Measurements from ENCODE around the gene SERPING1. TPM values are rescaled to one million over a fixed set of nuclear protein-coding genes. Genes with fewer than 3 reads are reported as not detected.

Gene SERPING1
- total and polyA plus RNA-seq, 2 donors from 2014 or later, result 361 to 785 TPM

GRCh38 chr11:57566005-57566904, 31.2 kb upstream of the SERPING1 start:
- no peak for TF ChIP-seq CTCF (IDR thresholded peaks at IDR 0.05; ENCODE audit: borderline replicate concordance, extremely low read depth, insufficient read depth)
- Histone ChIP-seq H3K9me3 (ENCODE audit: control insufficient read depth in 2 of 3, insufficient read depth in 1 of 3, low read length in 3 of 3) (no peaks in the 10 kb centered on the region), H3K9ac (ENCODE audit: low read length in 3 of 3) (peak overlapping the region in 2 of 3 donors; percentile 8 to 57), H3K27ac (ENCODE audit: low read depth in 2 of 2, low read length in 2 of 2) (peak overlapping the region; percentile 77 to 84), H3K27me3 (ENCODE audit: control insufficient read depth, insufficient read depth, low read length) (no peaks in the 10 kb centered on the region), H3K4me1 (ENCODE audit: control insufficient read depth in 2 of 3, insufficient read depth in 2 of 3, low read depth in 1 of 3, low read length in 3 of 3) (peaks cover 0 to 12% (median 0%) of the 10 kb centered on the region in 3 donors), H3K4me3 (ENCODE audit: low read length in 3 of 3) (peak overlapping the region; percentile 27 to 62 (median 53)), H3K36me3 (ENCODE audit: control insufficient read depth in 2 of 3, insufficient read depth in 3 of 3, low read length in 3 of 3) (no peaks in the 10 kb centered on the region)
- FAIRE-seq (no peak), DNase-seq (peak in 2 of 5 donors; percentile 58 to 71)
- intact Hi-C loops (cut with DNase I), result no loop called here

- Histone ChIP-seq H3K4me3 (ENCODE audit: low read length in 3 of 3) (peak overlapping the region; percentile 81 to 94 (median 85)), H3K9ac (ENCODE audit: low read length in 3 of 3) (peak overlapping the region; percentile 57 to 72 (median 69)), H3K9me3 (ENCODE audit: control insufficient read depth in 2 of 3, insufficient read depth in 1 of 3, low read length in 3 of 3) (no peaks in the 10 kb centered on the region), H3K27ac (ENCODE audit: low read depth in 2 of 2, low read length in 2 of 2) (peak overlapping the region; percentile 77 to 88), H3K36me3 (ENCODE audit: control insufficient read depth in 2 of 3, insufficient read depth in 3 of 3, low read length in 3 of 3) (no peaks in the 10 kb centered on the region), H3K4me1 (ENCODE audit: control insufficient read depth in 2 of 3, insufficient read depth in 2 of 3, low read depth in 1 of 3, low read length in 3 of 3) (peaks cover 0 to 12% (median 0%) of the 10 kb centered on the region in 3 donors), H3K27me3 (ENCODE audit: control insufficient read depth, insufficient read depth, low read length) (no peaks in the 10 kb centered on the region)
- intact Hi-C loops (cut with DNase I), result no loop called here
- TF ChIP-seq CTCF (IDR thresholded peaks at IDR 0.05; ENCODE audit: borderline replicate concordance, extremely low read depth, insufficient read depth), result no peak
- FAIRE-seq (no peak), DNase-seq (peak in 1 of 5 donors; percentile 47)
Observed at GRCh38 chr11:57566905-57567514, 30.5 kb upstream of the SERPING1 start.

GRCh38 chr11:57567515-57568329, 29.8 kb upstream of the SERPING1 start, which contains the start of gene UBE2L6:
Gene UBE2L6, minus strand, starts transcription at chr11:57567672. Its CDS starts 61 bp downstream, at chr11:57567611.
- no peak for FAIRE-seq

More at GRCh38 chr11:57567515-57568329, 29.8 kb upstream of the SERPING1 start, which contains the start of gene UBE2L6:
- TF ChIP-seq CTCF (IDR thresholded peaks at IDR 0.05; ENCODE audit: borderline replicate concordance, extremely low read depth, insufficient read depth), result no peak
- Histone ChIP-seq H3K9me3 (ENCODE audit: control insufficient read depth in 2 of 3, insufficient read depth in 1 of 3, low read length in 3 of 3) (no peaks in the 10 kb centered on the region), H3K4me3 (ENCODE audit: low read length in 3 of 3) (peak within 1 kb of the TSS; percentile 81 to 94 (median 85)), H3K9ac (ENCODE audit: low read length in 3 of 3) (peak within 1 kb of the TSS; percentile 69 to 80 (median 72)), H3K36me3 (ENCODE audit: control insufficient read depth in 2 of 3, insufficient read depth in 3 of 3, low read length in 3 of 3) (no peaks in the 10 kb centered on the region), H3K4me1 (ENCODE audit: control insufficient read depth in 2 of 3, insufficient read depth in 2 of 3, low read depth in 1 of 3, low read length in 3 of 3) (peaks cover 0 to 12% (median 0%) of the 10 kb centered on the region in 3 donors), H3K27me3 (ENCODE audit: control insufficient read depth, insufficient read depth, low read length) (no peaks in the 10 kb centered on the region), H3K27ac (ENCODE audit: low read depth in 2 of 2, low read length in 2 of 2) (peak within 1 kb of the TSS; percentile 77 to 88)
- DNase-seq, result peak in 4 of 5 donors; percentile 61 to 91 (median 86)
- intact Hi-C loops (cut with DNase I), result no loop called here
